HepG2 (cell line): Measurements from ENCODE around the gene CUL7. TPM values are rescaled to one million over a fixed set of nuclear protein-coding genes. Genes with fewer than 3 reads are reported as not detected.
A peak's percentile ranks its signal among the peaks of the same experiment; 100 is the strongest.

Experiments used
- ARNT ChIP-seq: fragments of 450-650 bp; IDR thresholded peaks from 2 replicates; pipeline ENCODE4 v1.6.1; 2017
- CCAR2 ChIP-seq: fragments of 200-400 bp; formaldehyde crosslinking; optimal IDR thresholded peaks from 2 replicates; pipeline ENCODE3; 2018; ENCODE audit warnings: low read depth, mild to moderate bottlenecking, low read length, moderate library complexity
- HCFC1 ChIP-seq: fragments of 150-350 bp; IDR thresholded peaks from 2 replicates; pipeline ENCODE4 v1.6.1; 2014; ENCODE audit warnings: low read depth, low read length
- HNRNPH1 ChIP-seq: fragments of 200-400 bp; formaldehyde crosslinking; optimal IDR thresholded peaks from 2 replicates; pipeline ENCODE3; 2017; ENCODE audit warnings: mild to moderate bottlenecking, low read depth, low read length
- HNRNPK ChIP-seq: fragments of 200-400 bp; formaldehyde crosslinking; IDR thresholded peaks from 2 replicates; pipeline ENCODE4 v1.6.1; 2018; ENCODE audit warnings: low read length, low read depth, moderate library complexity, mild to moderate bottlenecking; ENCODE audit not compliant: poor library complexity, severe bottlenecking
- HNRNPL ChIP-seq: fragments of 200-400 bp; formaldehyde crosslinking; IDR thresholded peaks from 2 replicates; pipeline ENCODE4 v1.6.1; 2017; ENCODE audit warnings: mild to moderate bottlenecking, low read depth, low read length
- MIXL1 ChIP-seq: IDR thresholded peaks from 2 replicates; pipeline ENCODE4 v1.6.1; 2016
- MTF2 ChIP-seq: sonication (generic); formaldehyde crosslinking; IDR thresholded peaks from 2 replicates; pipeline ENCODE4 v1.5.0; 2020; ENCODE audit warnings: missing genetic modification reagents, borderline replicate concordance
- NPAS2 ChIP-seq: sonication (generic); formaldehyde crosslinking; IDR thresholded peaks from 2 replicates; pipeline ENCODE4 v1.8.0; 2022; ENCODE audit warnings: mild to moderate bottlenecking, missing genetic modification reagents, borderline replicate concordance
- NR1H2 ChIP-seq: sonication (generic); formaldehyde crosslinking; IDR thresholded peaks from 2 replicates; pipeline ENCODE4 v1.8.1; 2022; ENCODE audit warnings: low read depth, missing genetic modification reagents, borderline replicate concordance
- RBFOX2 ChIP-seq: fragments of 200-400 bp; formaldehyde crosslinking; IDR thresholded peaks from 2 replicates; pipeline ENCODE4 v1.6.1; 2017; ENCODE audit warnings: low read depth, mild to moderate bottlenecking, low read length
- TCF12 ChIP-seq, 2 experiments: fragments of 450-650 bp in 1 of 2; sonication (generic) in 1 of 2; formaldehyde crosslinking in 1 of 2; IDR thresholded peaks; 2 replicates each; pipeline versions ENCODE4 v1.6.1 to v1.8.0; 2017 to 2022; ENCODE audit warnings: antibody characterized with exemption in 1 of 2, mild to moderate bottlenecking in 1 of 2, missing genetic modification reagents in 1 of 2, moderate library complexity in 1 of 2
- ZNF549 ChIP-seq: sonication (generic); formaldehyde crosslinking; IDR thresholded peaks from 2 replicates; pipeline ENCODE4 v1.5.0; 2020; ENCODE audit warnings: missing genetic modification reagents
- ZNF724P ChIP-seq: sonication (generic); formaldehyde crosslinking; IDR thresholded peaks from 2 replicates; pipeline ENCODE4 v1.8.0; 2022; ENCODE audit warnings: missing genetic modification reagents, borderline replicate concordance
- polyA plus RNA-seq, 8 experiments: library from polyadenylated mRNA; depleted of rRNA in 3 of 8; stranded (reverse) in 7 of 8; unstranded in 1 of 8; fragments of >200 nt; fragmentation: Illumina TruSeq in 4 of 8; extraction: Trizol in 4 of 8; gene quantifications; 2 replicates each; pipeline versions ENCODE4 v1.2.1 to v1.2.3, GENCODE V29; 2011 to 2016; ENCODE audit warnings: low read depth in 4 of 8, missing spikeins in 1 of 8, mixed read lengths in 1 of 8; ENCODE audit not compliant: insufficient read depth in 1 of 8
- total RNA-seq, 5 experiments: library from RNA; depleted of rRNA; stranded (reverse); fragments of >200 nt; fragmentation: Illumina TruSeq; extraction: Trizol; gene quantifications; 2 replicates each; pipeline ENCODE4 v1.2.3, GENCODE V29; 2016; ENCODE audit warnings: low read depth in 1 of 5
- TF ChIP-seq, protein P1 (sequence below): sonication (generic); formaldehyde crosslinking; IDR thresholded peaks from 2 replicates; pipeline ENCODE4 v1.8.1; 2023; ENCODE audit warnings: mild to moderate bottlenecking, missing genetic modification reagents
- TF ChIP-seq, protein P2 (sequence below): sonication (generic); formaldehyde crosslinking; IDR thresholded peaks from 2 replicates; pipeline ENCODE4; 2020; ENCODE audit warnings: missing genetic modification reagents, mild to moderate bottlenecking, borderline replicate concordance
- TF ChIP-seq, protein P3 (sequence below): sonication (generic); formaldehyde crosslinking; IDR thresholded peaks from 2 replicates; pipeline ENCODE4 v1.5.0; 2020; ENCODE audit warnings: missing genetic modification reagents
- TF ChIP-seq, protein P4 (sequence below): sonication (generic); formaldehyde crosslinking; IDR thresholded peaks from 2 replicates; pipeline ENCODE4 v1.8.0; 2023; ENCODE audit warnings: mild to moderate bottlenecking, missing genetic modification reagents
- TF ChIP-seq, protein P5 (sequence below): sonication (generic); formaldehyde crosslinking; IDR thresholded peaks from 2 replicates; pipeline ENCODE4 v1.4.0; 2020; ENCODE audit warnings: mild to moderate bottlenecking, missing genetic modification reagents
- TF ChIP-seq, protein P6 (sequence below): sonication (generic); formaldehyde crosslinking; IDR thresholded peaks from 2 replicates; pipeline ENCODE4 v1.9.0; 2021; ENCODE audit warnings: missing genetic modification reagents, mild to moderate bottlenecking, borderline replicate concordance

CUL7 gene
- total and polyA plus RNA-seq, 2 of the 13 experiments (the other 11 are each of a cell fraction or from before 2014, with no cell fraction given), result 32.0 to 60.7 TPM

DNA sequence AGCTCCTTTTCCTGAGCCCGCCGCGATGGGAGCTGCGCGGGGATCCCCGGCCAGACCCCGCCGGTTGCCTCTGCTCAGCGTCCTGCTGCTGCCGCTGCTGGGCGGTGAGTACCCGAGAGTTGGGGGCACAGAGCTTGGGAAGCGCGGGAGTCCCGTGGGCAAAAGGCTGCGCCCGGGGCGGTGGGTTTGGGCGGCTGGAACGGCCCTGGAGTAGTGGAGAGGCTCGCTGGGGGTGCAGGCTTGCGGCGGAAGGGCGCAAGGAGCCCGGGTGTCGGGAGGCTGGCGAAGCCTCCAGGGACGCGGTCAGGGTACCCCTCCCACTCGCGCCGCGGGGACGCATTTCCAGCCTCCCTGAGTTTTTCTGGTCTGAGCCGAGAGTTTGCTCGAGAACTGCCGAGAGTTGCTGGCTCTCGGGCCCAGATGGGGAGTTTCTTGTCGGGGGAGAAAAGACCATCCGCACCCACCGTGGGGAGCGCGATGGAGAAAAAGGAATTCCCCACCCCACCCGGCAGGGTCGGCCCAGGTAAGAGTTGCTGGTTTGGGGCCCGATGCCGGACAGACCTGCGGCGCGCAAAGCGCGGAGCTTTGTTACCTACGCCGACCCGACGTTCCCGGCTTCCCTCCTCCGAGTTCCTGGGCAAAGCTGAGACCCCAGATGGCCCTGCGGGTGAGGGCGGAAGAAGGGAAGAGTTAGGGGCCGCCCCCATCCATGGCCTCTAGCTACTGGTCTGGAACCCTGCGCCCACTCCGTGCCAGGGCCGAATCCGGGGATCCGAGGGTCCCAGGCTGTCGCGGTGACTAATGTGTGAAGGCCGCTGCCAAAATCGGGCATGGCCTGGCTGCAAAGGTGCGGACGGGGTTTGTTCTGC, 23.0 kb upstream of the CUL7 start (continued):
- TF ChIP-seq, protein P1, sequence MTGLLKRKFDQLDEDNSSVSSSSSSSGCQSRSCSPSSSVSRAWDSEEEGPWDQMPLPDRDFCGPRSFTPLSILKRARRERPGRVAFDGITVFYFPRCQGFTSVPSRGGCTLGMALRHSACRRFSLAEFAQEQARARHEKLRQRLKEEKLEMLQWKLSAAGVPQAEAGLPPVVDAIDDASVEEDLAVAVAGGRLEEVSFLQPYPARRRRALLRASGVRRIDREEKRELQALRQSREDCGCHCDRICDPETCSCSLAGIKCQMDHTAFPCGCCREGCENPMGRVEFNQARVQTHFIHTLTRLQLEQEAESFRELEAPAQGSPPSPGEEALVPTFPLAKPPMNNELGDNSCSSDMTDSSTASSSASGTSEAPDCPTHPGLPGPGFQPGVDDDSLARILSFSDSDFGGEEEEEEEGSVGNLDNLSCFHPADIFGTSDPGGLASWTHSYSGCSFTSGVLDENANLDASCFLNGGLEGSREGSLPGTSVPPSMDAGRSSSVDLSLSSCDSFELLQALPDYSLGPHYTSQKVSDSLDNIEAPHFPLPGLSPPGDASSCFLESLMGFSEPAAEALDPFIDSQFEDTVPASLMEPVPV (CRISPR knock-in tag), result no peak
- TF ChIP-seq, protein P2, sequence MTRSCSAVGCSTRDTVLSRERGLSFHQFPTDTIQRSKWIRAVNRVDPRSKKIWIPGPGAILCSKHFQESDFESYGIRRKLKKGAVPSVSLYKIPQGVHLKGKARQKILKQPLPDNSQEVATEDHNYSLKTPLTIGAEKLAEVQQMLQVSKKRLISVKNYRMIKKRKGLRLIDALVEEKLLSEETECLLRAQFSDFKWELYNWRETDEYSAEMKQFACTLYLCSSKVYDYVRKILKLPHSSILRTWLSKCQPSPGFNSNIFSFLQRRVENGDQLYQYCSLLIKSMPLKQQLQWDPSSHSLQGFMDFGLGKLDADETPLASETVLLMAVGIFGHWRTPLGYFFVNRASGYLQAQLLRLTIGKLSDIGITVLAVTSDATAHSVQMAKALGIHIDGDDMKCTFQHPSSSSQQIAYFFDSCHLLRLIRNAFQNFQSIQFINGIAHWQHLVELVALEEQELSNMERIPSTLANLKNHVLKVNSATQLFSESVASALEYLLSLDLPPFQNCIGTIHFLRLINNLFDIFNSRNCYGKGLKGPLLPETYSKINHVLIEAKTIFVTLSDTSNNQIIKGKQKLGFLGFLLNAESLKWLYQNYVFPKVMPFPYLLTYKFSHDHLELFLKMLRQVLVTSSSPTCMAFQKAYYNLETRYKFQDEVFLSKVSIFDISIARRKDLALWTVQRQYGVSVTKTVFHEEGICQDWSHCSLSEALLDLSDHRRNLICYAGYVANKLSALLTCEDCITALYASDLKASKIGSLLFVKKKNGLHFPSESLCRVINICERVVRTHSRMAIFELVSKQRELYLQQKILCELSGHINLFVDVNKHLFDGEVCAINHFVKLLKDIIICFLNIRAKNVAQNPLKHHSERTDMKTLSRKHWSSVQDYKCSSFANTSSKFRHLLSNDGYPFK, result peak; percentile 75; the same call in 1 of the 2 replicates
- TF ChIP-seq TCF12 (IDR thresholded peaks at IDR 0.05), result no peak
- TF ChIP-seq TCF12 (CRISPR knock-in tag; IDR thresholded peaks at IDR 0.05), result no peak
- TF ChIP-seq, protein P3, sequence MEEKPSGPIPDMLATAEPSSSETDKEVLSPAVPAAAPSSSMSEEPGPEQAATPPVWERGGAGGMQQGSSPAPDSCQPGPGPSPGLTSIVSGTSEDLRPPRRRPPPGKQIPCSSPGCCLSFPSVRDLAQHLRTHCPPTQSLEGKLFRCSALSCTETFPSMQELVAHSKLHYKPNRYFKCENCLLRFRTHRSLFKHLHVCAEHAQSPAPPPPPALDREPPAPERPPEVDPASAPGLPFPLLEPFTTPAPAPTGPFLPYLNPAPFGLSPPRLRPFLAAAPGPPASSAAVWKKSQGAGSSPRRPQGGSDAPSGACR (CRISPR knock-in tag), result no peak
- no peak for TF ChIP-seq NPAS2
- TF ChIP-seq MIXL1 (CRISPR knock-in tag), result no peak
- no peak for TF ChIP-seq ZNF549 (CRISPR knock-in tag)
- TF ChIP-seq, protein P4, sequence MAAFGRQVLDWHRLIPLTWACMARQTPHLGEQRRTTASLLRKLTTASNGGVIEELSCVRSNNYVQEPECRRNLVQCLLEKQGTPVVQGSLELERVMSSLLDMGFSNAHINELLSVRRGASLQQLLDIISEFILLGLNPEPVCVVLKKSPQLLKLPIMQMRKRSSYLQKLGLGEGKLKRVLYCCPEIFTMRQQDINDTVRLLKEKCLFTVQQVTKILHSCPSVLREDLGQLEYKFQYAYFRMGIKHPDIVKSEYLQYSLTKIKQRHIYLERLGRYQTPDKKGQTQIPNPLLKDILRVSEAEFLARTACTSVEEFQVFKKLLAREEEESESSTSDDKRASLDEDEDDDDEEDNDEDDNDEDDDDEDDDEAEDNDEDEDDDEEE (CRISPR knock-in tag), result peak; percentile 79; the same call in 1 of the 2 replicates
- no peak for TF ChIP-seq ARNT
- no peak for TF ChIP-seq HNRNPH1
- peak; percentile 76 for TF ChIP-seq RBFOX2
- peak; percentile 81 for TF ChIP-seq HNRNPL
- no peak for TF ChIP-seq HNRNPK
- TF ChIP-seq, protein P5, sequence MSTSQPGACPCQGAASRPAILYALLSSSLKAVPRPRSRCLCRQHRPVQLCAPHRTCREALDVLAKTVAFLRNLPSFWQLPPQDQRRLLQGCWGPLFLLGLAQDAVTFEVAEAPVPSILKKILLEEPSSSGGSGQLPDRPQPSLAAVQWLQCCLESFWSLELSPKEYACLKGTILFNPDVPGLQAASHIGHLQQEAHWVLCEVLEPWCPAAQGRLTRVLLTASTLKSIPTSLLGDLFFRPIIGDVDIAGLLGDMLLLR, result 0 out of 2 replicates have a peak, but pooled peaks have one; percentile 0
- TF ChIP-seq MTF2, result no peak
- no peak for TF ChIP-seq HCFC1
- TF ChIP-seq ZNF724P, result no peak
- TF ChIP-seq, protein P6, sequence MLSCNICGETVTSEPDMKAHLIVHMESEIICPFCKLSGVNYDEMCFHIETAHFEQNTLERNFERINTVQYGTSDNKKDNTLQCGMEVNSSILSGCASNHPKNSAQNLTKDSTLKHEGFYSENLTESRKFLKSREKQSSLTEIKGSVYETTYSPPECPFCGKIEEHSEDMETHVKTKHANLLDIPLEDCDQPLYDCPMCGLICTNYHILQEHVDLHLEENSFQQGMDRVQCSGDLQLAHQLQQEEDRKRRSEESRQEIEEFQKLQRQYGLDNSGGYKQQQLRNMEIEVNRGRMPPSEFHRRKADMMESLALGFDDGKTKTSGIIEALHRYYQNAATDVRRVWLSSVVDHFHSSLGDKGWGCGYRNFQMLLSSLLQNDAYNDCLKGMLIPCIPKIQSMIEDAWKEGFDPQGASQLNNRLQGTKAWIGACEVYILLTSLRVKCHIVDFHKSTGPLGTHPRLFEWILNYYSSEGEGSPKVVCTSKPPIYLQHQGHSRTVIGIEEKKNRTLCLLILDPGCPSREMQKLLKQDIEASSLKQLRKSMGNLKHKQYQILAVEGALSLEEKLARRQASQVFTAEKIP (CRISPR knock-in tag), result no peak
- TF ChIP-seq NR1H2 (CRISPR knock-in tag), result no peak
- no peak for TF ChIP-seq CCAR2
